GM18526 (cell line): ENCODE results near the gene CRMP1.

Experiments used
- POLR2A ChIP-seq: IDR thresholded peaks from 3 replicates; pipeline ENCODE4 v1.6.1; 2011; ENCODE audit not compliant: insufficient read length; ENCODE audit errors: extremely low read depth

Gene CRMP1

GRCh38 chr4:5824635-5825034, 68.3 kb downstream of the CRMP1 start:
- no peak for TF ChIP-seq POLR2A

GRCh38 chr4:5824227-5824626, 68.7 kb downstream of the CRMP1 start:
- TF ChIP-seq POLR2A, result no peak

DNA sequence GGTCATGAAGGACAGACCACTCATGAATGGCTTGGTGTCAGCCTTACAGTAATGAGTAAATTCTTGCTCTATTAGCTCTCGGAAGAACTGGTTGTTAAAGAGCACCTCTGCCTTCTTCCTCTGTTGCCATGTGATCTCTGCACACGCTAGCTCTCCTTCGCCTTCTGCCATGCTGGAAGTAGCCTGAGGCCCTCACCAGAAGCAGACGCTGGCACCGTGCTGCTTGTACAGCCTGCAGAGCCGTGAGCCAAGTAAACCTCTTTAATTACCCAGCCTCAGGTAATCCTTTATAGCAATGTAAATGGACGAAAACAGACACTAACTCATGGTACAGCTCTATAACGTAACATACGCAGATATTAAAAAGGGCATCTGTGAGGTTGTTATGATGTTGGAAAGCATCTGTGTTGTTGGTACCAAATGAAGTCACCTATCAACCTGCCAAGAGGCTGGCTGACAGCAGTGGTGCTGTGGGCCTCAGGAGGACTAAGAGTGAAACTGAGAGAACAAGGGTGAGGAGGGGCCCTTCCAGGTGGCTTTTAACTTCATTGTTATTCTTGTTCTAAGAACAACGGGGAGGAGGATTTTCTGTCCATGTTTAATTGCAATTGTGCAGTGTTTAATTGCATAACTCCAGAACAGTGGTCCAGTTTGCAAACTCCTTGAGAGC, 69.2 kb downstream of the CRMP1 start:
- no peak for TF ChIP-seq POLR2A

- TF ChIP-seq POLR2A, result no peak
Observed at GRCh38 chr4:5822619-5823018, 70.3 kb downstream of the CRMP1 start.

DNA sequence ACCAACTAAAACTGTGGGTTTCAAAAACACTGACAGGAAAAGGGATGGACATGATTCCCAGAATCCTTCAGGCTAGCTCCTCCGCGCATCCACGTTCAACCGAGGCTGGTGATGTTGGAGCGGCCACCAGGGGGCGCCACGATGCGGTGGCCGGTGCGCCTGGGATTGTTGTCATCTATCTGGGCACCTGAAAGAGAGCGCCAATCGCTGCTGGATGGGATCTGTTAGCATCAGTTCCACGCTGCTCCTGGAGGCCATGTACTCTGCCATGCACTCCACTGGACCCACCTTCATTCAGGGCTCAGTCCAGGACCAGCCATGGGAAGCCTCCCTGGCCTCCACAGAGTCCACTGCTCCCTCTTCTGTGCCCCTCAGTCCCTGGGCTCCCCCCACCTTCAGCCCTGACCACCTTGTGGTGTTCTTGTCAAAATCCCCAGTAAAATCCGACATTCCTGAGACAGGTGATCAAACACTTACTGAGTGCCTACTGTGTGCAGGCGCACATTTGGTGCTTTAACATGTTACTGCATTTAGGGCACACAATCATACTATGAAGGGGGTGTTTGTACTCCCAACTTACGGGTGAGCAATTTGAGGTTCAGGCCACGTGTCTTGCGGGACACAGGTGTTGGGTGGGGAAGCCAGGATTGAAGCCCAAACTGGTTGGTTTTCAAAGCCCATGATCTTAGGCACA, 71.1 kb downstream of the CRMP1 start:
- TF ChIP-seq POLR2A, result no peak

GRCh38 chr4:5816851-5817375, 76.0 kb downstream of the CRMP1 start:
- no peak for TF ChIP-seq POLR2A

DNA sequence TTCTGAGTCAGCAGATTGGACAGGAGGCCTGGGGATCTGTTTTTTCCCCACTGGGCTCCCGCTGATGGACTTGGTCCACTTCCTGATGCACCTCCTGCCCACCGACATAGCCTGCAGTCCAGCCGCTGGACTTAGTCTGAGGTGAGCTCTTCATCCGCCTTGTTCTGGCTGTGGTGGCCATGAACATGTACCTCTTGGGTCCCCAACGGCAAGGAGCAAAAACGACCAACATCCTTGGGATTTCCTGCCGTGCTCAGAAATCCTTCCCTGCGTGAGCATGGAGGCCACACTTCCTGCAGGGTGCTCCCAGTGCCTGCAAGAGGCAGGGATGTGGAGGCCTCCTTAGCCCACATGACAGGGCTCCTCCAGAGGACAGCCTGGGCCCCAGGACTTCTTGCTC, 76.8 kb downstream of the CRMP1 start:
- TF ChIP-seq POLR2A, result no peak

DNA sequence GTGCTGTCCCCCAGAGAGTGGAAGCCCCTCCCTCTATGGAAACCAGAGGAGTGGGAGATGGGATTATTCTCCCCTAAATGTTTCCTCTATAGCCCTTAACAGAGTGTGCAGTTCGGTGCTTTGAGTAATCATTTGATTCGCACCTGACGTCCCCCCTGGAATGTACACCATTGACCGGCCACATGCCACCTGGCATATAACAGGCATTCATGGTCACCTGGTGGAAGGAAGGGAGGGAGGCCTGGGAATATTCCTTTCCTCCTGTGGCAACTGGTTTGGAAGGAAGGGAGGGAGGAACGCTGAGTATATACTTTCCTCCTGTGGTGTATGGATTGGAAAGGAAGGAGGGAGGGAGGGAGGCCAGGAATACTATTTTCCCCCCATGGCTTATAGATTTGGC, 77.2 kb downstream of the CRMP1 start:
- no peak for TF ChIP-seq POLR2A

- TF ChIP-seq POLR2A, result no peak
Observed at GRCh38 chr4:5814421-5814820, 78.5 kb downstream of the CRMP1 start.

DNA sequence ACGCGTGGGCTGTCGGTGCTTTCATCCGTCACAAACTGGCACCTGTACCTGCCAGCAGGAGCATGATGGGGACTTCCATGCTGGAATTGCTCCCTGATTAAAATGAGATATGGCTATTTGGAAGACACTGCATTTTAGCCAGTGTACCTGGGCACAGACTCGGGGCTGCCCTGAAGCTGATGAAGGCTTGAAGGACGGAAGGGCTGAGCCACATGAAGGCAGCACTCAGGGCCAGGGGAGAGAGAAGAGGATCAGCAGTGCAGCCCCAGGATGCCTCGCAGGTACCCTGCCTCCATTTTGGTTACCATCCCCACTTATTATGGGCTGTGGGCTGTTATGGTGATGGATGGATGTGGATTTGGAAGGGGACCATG, 79.0 kb downstream of the CRMP1 start:
- TF ChIP-seq POLR2A, result no peak

GRCh38 chr4:5812506-5813229, 80.2 kb downstream of the CRMP1 start:
- TF ChIP-seq POLR2A, result no peak

DNA sequence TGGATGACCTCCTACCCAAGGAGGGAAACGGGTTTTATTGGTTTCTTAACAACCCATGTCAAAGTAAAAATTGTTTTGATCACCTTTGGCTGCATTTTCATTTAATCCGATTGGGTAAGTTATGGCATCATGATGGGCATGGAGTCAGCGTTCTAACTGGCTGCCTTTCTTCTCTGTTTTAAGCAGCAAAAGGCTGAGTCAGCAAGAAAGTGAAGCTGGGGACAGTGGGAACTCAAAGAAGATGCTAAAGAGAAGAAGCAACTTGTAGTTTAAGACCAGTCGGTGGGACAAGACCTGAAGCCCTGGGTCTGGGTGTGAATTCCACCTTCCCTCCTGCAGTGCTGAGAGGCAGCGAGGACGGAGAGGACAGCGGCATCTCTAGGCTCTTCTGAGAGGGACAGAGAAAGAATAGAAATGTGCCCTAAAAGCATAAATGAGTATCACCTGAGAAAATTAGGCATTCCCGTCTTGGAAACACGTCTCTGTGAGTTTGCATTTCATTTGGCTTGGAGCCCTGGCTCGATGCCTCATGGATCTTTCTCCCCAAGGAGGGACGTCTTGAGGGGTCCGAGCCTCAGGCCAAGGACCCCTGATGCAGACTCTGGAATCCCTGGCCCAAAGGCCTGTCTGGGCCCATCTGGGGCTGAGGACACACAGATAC, 82.0 kb downstream of the CRMP1 start:
- no peak for TF ChIP-seq POLR2A

DNA sequence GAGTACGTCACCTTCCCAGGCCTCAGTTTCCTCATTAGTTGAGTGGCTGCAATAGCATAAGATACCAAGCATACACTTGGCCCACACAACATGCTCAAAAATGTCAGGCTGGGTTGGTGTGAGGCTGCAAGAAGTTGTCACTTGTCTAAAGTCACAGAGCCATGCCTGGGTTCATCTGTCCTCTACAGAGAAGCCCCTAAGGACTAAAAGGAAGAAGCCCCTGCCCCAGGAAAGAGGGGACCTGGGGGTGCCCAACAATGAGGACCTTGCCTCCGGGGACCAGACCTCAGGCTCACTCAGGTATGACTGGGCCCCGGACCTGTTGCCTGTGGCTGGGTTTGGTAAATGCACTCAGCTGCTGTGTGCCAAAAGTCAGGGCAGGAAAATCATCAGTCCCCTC, 82.7 kb downstream of the CRMP1 start:
- no peak for TF ChIP-seq POLR2A

DNA sequence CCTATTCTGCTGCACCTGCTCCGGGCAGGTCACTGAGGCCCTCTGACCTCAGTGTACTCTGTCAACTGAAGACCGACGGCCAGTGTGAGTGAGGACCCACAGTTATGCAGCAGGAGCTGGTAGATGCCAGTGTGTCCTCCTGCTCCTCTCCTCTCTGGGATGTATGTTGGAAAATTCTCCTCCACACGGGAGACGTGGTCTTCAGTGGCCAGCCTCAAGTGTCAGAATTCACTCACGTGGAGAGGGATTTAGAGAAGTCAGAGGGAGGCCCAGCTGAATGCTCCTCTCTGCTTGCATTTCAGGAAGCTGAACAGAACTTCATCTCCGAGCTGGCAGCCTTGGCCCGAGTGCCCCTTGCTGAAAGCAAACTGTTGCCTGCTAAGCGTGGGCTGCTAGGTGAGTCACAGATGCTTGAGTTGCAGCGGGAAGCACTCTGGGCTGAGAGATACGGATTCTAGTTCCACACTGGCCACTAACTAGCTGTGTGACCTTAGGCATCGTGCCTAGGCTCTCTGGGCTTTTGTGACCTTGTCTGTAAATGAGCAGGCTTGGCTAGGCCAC, 83.6 kb downstream of the CRMP1 start:
- no peak for TF ChIP-seq POLR2A

- no peak for TF ChIP-seq POLR2A
Observed at GRCh38 chr4:5808081-5808741, 84.7 kb downstream of the CRMP1 start.

- TF ChIP-seq POLR2A, result no peak
Observed at GRCh38 chr4:5805270-5805669, 87.6 kb downstream of the CRMP1 start.
